DND-41 (cell line): ENCODE results near the gene AUH.

Experiments
- ATAC-seq: fragments of 200-7000 bp; cut with Tn5 transposase; 3 replicates; pipeline ENCODE4 v1.9.1; 2021; ENCODE audit warnings: low read depth; ENCODE audit not compliant: insufficient read depth
- DNase-seq: peaks from one replicate; pipeline ENCODE4 v3.0.0-alpha.2; 2020
- H2AFZ ChIP-seq: 2 replicates; pipeline ENCODE4 v1.6.0; 2012; ENCODE audit warnings: low read depth, low read length
- H3K27ac ChIP-seq: 2 replicates; pipeline ENCODE4 v1.5.1; 2012; ENCODE audit warnings: low read length, inconsistent platforms
- H3K27me3 ChIP-seq: fragments of 200-600 bp; sonication (generic); 2 replicates; pipeline ENCODE4 v1.6.0; 2012; ENCODE audit warnings: low read length, mild to moderate bottlenecking, inconsistent platforms; ENCODE audit not compliant: insufficient read depth, poor library complexity
- H3K36me3 ChIP-seq: 2 replicates; pipeline ENCODE4 v1.5.1; 2012; ENCODE audit warnings: low read length, inconsistent platforms; ENCODE audit not compliant: insufficient read depth
- H3K4me1 ChIP-seq: 2 replicates; pipeline ENCODE4 v1.5.1; 2012; ENCODE audit warnings: mild to moderate bottlenecking, low read length; ENCODE audit not compliant: insufficient read depth
- H3K4me2 ChIP-seq: 2 replicates; pipeline ENCODE4 v1.6.0; 2012; ENCODE audit warnings: mild to moderate bottlenecking, moderate library complexity, low read length, inconsistent platforms; ENCODE audit not compliant: insufficient read depth
- H3K4me3 ChIP-seq, 2 experiments: fragments of 200-600 bp in 1 of 2; shearing (Covaris generic) in 1 of 2; 2 replicates each; pipeline ENCODE4 v1.5.1; 2012 to 2016; ENCODE audit warnings: inconsistent platforms in 2 of 2, low read length in 2 of 2, mild to moderate bottlenecking in 2 of 2, low read depth in 1 of 2, moderate library complexity in 1 of 2
- H3K79me2 ChIP-seq: 2 replicates; pipeline ENCODE4 v1.6.0; 2012; ENCODE audit warnings: low read length, inconsistent platforms; ENCODE audit not compliant: insufficient read depth
- H3K9ac ChIP-seq: 2 replicates; pipeline ENCODE4 v1.6.0; 2012; ENCODE audit warnings: low read depth, mild to moderate bottlenecking, inconsistent platforms, low read length, moderate library complexity
- H3K9me3 ChIP-seq: 2 replicates; pipeline ENCODE4 v1.5.1; 2012; ENCODE audit warnings: low read length, moderate library complexity, mild to moderate bottlenecking, inconsistent platforms; ENCODE audit not compliant: insufficient read depth, severe bottlenecking
- H4K20me1 ChIP-seq: 2 replicates; pipeline ENCODE4 v1.6.0; 2012; ENCODE audit warnings: low read length; ENCODE audit not compliant: insufficient read depth
- CTCF ChIP-seq: IDR thresholded peaks from 2 replicates; pipeline ENCODE4 v1.5.1; 2012; ENCODE audit warnings: borderline replicate concordance, low read length, moderate library complexity, mild to moderate bottlenecking; ENCODE audit not compliant: poor library complexity, severe bottlenecking; ENCODE audit errors: extremely low read depth
- EZH2 ChIP-seq: IDR thresholded peaks from 3 replicates; pipeline ENCODE4 v1.6.1; 2012; ENCODE audit warnings: borderline replicate concordance, low read depth, mild to moderate bottlenecking, moderate library complexity, low read length, inconsistent platforms; ENCODE audit not compliant: severe bottlenecking

The AUH gene

GRCh38 chr9:91274949-91275492 is 86.7 kb downstream of the AUH start:
- no peaks in the 10 kb centered on the region for H3K36me3 ChIP-seq
- no peaks in the 10 kb centered on the region for H3K79me2 ChIP-seq
- DNase-seq, result no peak
- no peak overlapping the region for H3K4me3 ChIP-seq
- no peak overlapping the region for H3K27ac ChIP-seq
- H2AFZ ChIP-seq, result no peak overlapping the region
- no peak for ATAC-seq
- no peaks in the 10 kb centered on the region for H3K27me3 ChIP-seq
- no peak overlapping the region for H3K9ac ChIP-seq
- no peaks in the 10 kb centered on the region for H3K4me1 ChIP-seq
- H3K9me3 ChIP-seq, result no peaks in the 10 kb centered on the region
- no peak overlapping the region for H3K4me2 ChIP-seq
- H4K20me1 ChIP-seq, result no peaks in the 10 kb centered on the region
- TF ChIP-seq CTCF, result no peak
- no peak for TF ChIP-seq EZH2

GRCh38 chr9:91273853-91274552 is 87.7 kb downstream of the AUH start:
- no peaks in the 10 kb centered on the region for H3K79me2 ChIP-seq
- no peak overlapping the region for H3K4me3 ChIP-seq
- H4K20me1 ChIP-seq, result no peaks in the 10 kb centered on the region
- H3K27me3 ChIP-seq, result no peaks in the 10 kb centered on the region
- no peak overlapping the region for H3K4me2 ChIP-seq
- H3K9ac ChIP-seq, result no peak overlapping the region
- no peaks in the 10 kb centered on the region for H3K4me1 ChIP-seq
- ATAC-seq (no peak), DNase-seq (no peak)
- TF ChIP-seq CTCF (no peak), EZH2 (no peak)
- H3K27ac ChIP-seq, result no peak overlapping the region
- no peak overlapping the region for H2AFZ ChIP-seq
- H3K36me3 ChIP-seq, result no peaks in the 10 kb centered on the region
- no peaks in the 10 kb centered on the region for H3K9me3 ChIP-seq

- Histone ChIP-seq H2AFZ (no peak overlapping the region), H3K4me1 (no peaks in the 10 kb centered on the region)
These were observed 90.6 kb downstream of the AUH start for GRCh38 chr9:91271156-91271555.

More at GRCh38 chr9:91271156-91271555, 90.6 kb downstream of the AUH start:
- Histone ChIP-seq H3K9me3 (no peaks in the 10 kb centered on the region), H3K79me2 (no peaks in the 10 kb centered on the region), H4K20me1 (no peaks in the 10 kb centered on the region), H3K36me3 (no peaks in the 10 kb centered on the region), H3K4me2 (no peak overlapping the region), H3K27me3 (no peaks in the 10 kb centered on the region), H3K27ac (no peak overlapping the region), H3K4me3 (no peak overlapping the region), H3K9ac (no peak overlapping the region)
- DNase-seq (no peak), ATAC-seq (no peak)
- TF ChIP-seq EZH2 (no peak), CTCF (no peak)
